ENCODE data around the gene MRPS15.

GRCh38 chr1:36440646-36441045 is 23.5 kb downstream of the MRPS15 start:
- no peak for TF ChIP-seq POLR2AphosphoS5 (IDR thresholded peaks at IDR 0.05; ENCODE audit: borderline replicate concordance, low read depth, low read length)
- TF ChIP-seq EZH2 (IDR thresholded peaks at IDR 0.05), result no peak
- TF ChIP-seq FOXP2 (optimal IDR thresholded peaks at IDR 0.05; ENCODE audit: control extremely low read depth, extremely low read length, insufficient read depth), result no peak

Measured in SK-N-MC (cell line).